ENCODE data around the gene DDX47. TPM values are rescaled to one million over a fixed set of nuclear protein-coding genes. Genes with fewer than 3 reads are reported as not detected.
"Not testable (repeated sequence)": the region's sequence is repeated elsewhere in the genome, so short reads cannot be mapped to it uniquely, and the experiment has no call there.

Gene DDX47
- total RNA-seq, 1 experiment from 2014 or later: 192 TPM

GRCh38 chr12:12800406-12801180, 12.6 kb upstream of the DDX47 start:
- peaks cover 48% of the 10 kb centered on the region for H3F3A ChIP-seq (ENCODE audit: insufficient read depth, low read depth)
- H3K27me3 ChIP-seq (ENCODE audit: insufficient read depth, low read depth): no peaks in the 10 kb centered on the region
- H3K27ac ChIP-seq: peak overlapping the region; percentile 100
- intact Hi-C loops (cut with micrococcal nuclease; ENCODE audit: unreplicated experiment): loop anchor here (1.0 to 5.0 kb wide), 4 partner anchors 83 to 422 kb away; partner anchors contain the start of gene CDKN1B
- POLR2A ChIA-PET (ENCODE audit: unreplicated experiment): interaction anchor here (0.6 to 0.8 kb wide), 8 partner anchors 13 to 1220 kb away, joined by 3 to 10 read pairs (median 6); no protein-coding TSS in a partner anchor
- no peak overlapping the region for H2AFZ ChIP-seq
- H3K4me1 ChIP-seq (replicated peaks; ENCODE audit: insufficient read depth): peaks cover 67% of the 10 kb centered on the region
- H3K4me3 ChIP-seq: no peak overlapping the region
- H3K36me3 ChIP-seq (ENCODE audit: low read depth): no peaks in the 10 kb centered on the region
- H3K9me3 ChIP-seq (ENCODE audit: insufficient read depth, low read depth): no peaks in the 10 kb centered on the region
- DNase-seq: peak; percentile 56 to 94
- CTCF ChIA-PET: interaction anchor here (0.5 to 0.6 kb wide), 3 partner anchors 11 to 114 kb away, joined by 3 to 8 read pairs (median 4); no protein-coding TSS in a partner anchor
- no peaks in the 10 kb centered on the region for H4K20me1 ChIP-seq (ENCODE audit: insufficient read depth)
- peak overlapping the region; percentile 51 for H3K4me2 ChIP-seq
- no peak for TF ChIP-seq EZH2 (IDR thresholded peaks at IDR 0.05; ENCODE audit: low read depth)
- no peak for TF ChIP-seq CTCF (conservative IDR thresholded peaks at IDR 0.05)
- no TSS peak for BruUV-seq (replicated peaks)
- H3K79me2 ChIP-seq (ENCODE audit: low read depth): 0 out of 2 replicates have a peak, but pooled peaks cover under 1% of the 10 kb centered on the region
- H3K9me2 ChIP-seq (ENCODE audit: insufficient read depth): no peaks in the 10 kb centered on the region

GRCh38 chr12:12801656-12802055, 11.5 kb upstream of the DDX47 start:
- H3K9me3 ChIP-seq (ENCODE audit: insufficient read depth, low read depth); H3K27me3 ChIP-seq (ENCODE audit: insufficient read depth, low read depth); H3K79me2 ChIP-seq (ENCODE audit: low read depth); H3K36me3 ChIP-seq (ENCODE audit: low read depth); CTCF ChIA-PET; H2AFZ ChIP-seq; DNase-seq; H3K9me2 ChIP-seq (ENCODE audit: insufficient read depth); BruUV-seq (replicated peaks); H4K20me1 ChIP-seq (ENCODE audit: insufficient read depth); H3K4me3 ChIP-seq: not testable (repeated sequence)
- intact Hi-C loops (cut with micrococcal nuclease; ENCODE audit: unreplicated experiment): loop anchor here (5.0 kb wide), 3 partner anchors 371 to 421 kb away; no protein-coding TSS in a partner anchor
- Histone ChIP-seq H3K4me2 (0 out of 2 replicates have a peak overlapping the region, but pooled peaks have one; percentile 13), H3K27ac (peak overlapping the region; percentile 100), H3K4me1 (replicated peaks; ENCODE audit: insufficient read depth) (peaks cover 76% of the 10 kb centered on the region), H3F3A (ENCODE audit: insufficient read depth, low read depth) (peaks cover 58% of the 10 kb centered on the region)
- POLR2A ChIA-PET (ENCODE audit: unreplicated experiment): interaction anchor here (0.6 kb wide), 1 partner anchor 518 kb away, joined by 16 read pairs; no protein-coding TSS in a partner anchor

- no TSS peak for BruUV-seq (replicated peaks)
Observed at GRCh38 chr12:12803186-12803585, 10.0 kb upstream of the DDX47 start.

More at GRCh38 chr12:12803186-12803585, 10.0 kb upstream of the DDX47 start:
- no peak for TF ChIP-seq CTCF (conservative IDR thresholded peaks at IDR 0.05)
- no peak for TF ChIP-seq EZH2 (IDR thresholded peaks at IDR 0.05; ENCODE audit: low read depth)
- Histone ChIP-seq H2AFZ (no peak overlapping the region), H3K4me2 (peak overlapping the region; percentile 89), H3K27ac (peak overlapping the region; percentile 100), H3K36me3 (ENCODE audit: low read depth) (no peaks in the 10 kb centered on the region), H3K4me3 (peak overlapping the region; percentile 47; the same call in 1 of the 2 replicates), H3K4me1 (replicated peaks; ENCODE audit: insufficient read depth) (peaks cover 91% of the 10 kb centered on the region), H3K27me3 (ENCODE audit: insufficient read depth, low read depth) (no peaks in the 10 kb centered on the region), H4K20me1 (ENCODE audit: insufficient read depth) (no peaks in the 10 kb centered on the region), H3F3A (ENCODE audit: insufficient read depth, low read depth) (peaks cover 62% of the 10 kb centered on the region), H3K9me2 (ENCODE audit: insufficient read depth) (no peaks in the 10 kb centered on the region), H3K9me3 (ENCODE audit: insufficient read depth, low read depth) (no peaks in the 10 kb centered on the region), H3K79me2 (ENCODE audit: low read depth) (0 out of 2 replicates have a peak, but pooled peaks cover 12% of the 10 kb centered on the region)
- intact Hi-C loops (cut with micrococcal nuclease; ENCODE audit: unreplicated experiment): loop anchor here (1.0 to 5.0 kb wide), 4 partner anchors 37 to 419 kb away; no protein-coding TSS in a partner anchor
- peak; percentile 97 to 100 for DNase-seq
- POLR2A ChIA-PET (ENCODE audit: unreplicated experiment): interaction anchor here (0.6 to 1.9 kb wide), 22 partner anchors 8 to 441 kb away, joined by 3 to 24 read pairs (median 6); partner anchors contain the start of gene GPRC5A
- CTCF ChIA-PET: interaction anchor here (0.6 to 2.0 kb wide), 7 partner anchors 9 to 361 kb away, joined by 3 to 9 read pairs (median 4); no protein-coding TSS in a partner anchor
